Transverse colon (tissue), 4 donors: ENCODE measurements around the gene SLU7. TPM values are rescaled to one million over a fixed set of nuclear protein-coding genes. Genes with fewer than 3 reads are reported as not detected.

Experiments used
- DNase-seq: peaks from one replicate; pipeline ENCODE4 v3.0.0-alpha.2; 2019
- H3K27ac ChIP-seq, 4 donors: fragments of 200-600 bp; sonication (generic); 2 replicates each; pipeline ENCODE4 v1.5.1; 2016 to 2018; ENCODE audit warnings: inconsistent platforms in 4 of 4
- H3K27me3 ChIP-seq: fragments of 200-600 bp; sonication (generic); 2 replicates; pipeline ENCODE4 v1.5.1; 2017; ENCODE audit warnings: inconsistent platforms
- H3K36me3 ChIP-seq, 4 donors: fragments of 200-600 bp; sonication (generic); 2 replicates each; pipeline ENCODE4 v1.5.1; 2017 to 2019; ENCODE audit warnings: inconsistent platforms in 4 of 4
- H3K4me1 ChIP-seq, 4 donors: fragments of 200-600 bp; sonication (generic); 2 replicates each; pipeline ENCODE4 v1.5.1; 2017 to 2020; ENCODE audit warnings: inconsistent platforms in 4 of 4
- H3K4me3 ChIP-seq, 4 donors: fragments of 200-600 bp; sonication (generic); 1 replicate in 1 of 4; 2 replicates in 3 of 4; pipeline versions ENCODE4 v1.5.1 to v1.6.1; 2017 to 2019; ENCODE audit warnings: inconsistent platforms in 4 of 4
- H3K9me3 ChIP-seq, 2 donors: fragments of 200-600 bp; sonication (generic); 2 replicates each; pipeline ENCODE4 v1.5.1; 2017 to 2019; ENCODE audit warnings: inconsistent platforms in 2 of 2
- EP300 ChIP-seq: sonication (generic); formaldehyde crosslinking; IDR thresholded peaks from one replicate; pipeline ENCODE4 v1.6.1; 2017; ENCODE audit warnings: antibody characterized with exemption, low read depth
- POLR2A ChIP-seq: fragments of 450-650 bp; IDR thresholded peaks from one replicate; pipeline ENCODE4 v1.6.1; 2016; ENCODE audit warnings: antibody characterized with exemption, mild to moderate bottlenecking, moderate library complexity
- POLR2AphosphoS5 ChIP-seq, 3 donors: sonication (generic); formaldehyde crosslinking; IDR thresholded peaks; one replicate each; pipeline ENCODE4 v1.6.1; 2016; ENCODE audit warnings: antibody characterized with exemption in 3 of 3
- WGBS, 2 donors: methylation state at CpG; one replicate each; pipeline ENCODE4 v1.1.5; 2018; ENCODE audit warnings: low coverage in 1 of 2; 5-methylcytosine and 5-hydroxymethylcytosine counted together
- in situ Hi-C, 4 donors: fragments of 200-750 bp; cut with MboI; loops; one replicate each; pipeline versions ENCODE4 v1.15.0 to v1.15.1; 2017; ENCODE audit warnings: low sequenced_read_pairs in 3 of 4, low pct_ligation_motif_present in 1 of 4, low pct_unique_long_range_greater_than_20kb in 1 of 4
- intact Hi-C: fragments of 100-400 bp; cut with DNase I; formaldehyde crosslinking; loops from one replicate; pipeline ENCODE4 v1.15.1; 2023; ENCODE audit warnings: low total_unique reads
- total RNA-seq, 4 donors: library from RNA; depleted of rRNA; stranded (reverse); fragments of >200 nt; gene quantifications; one replicate each; pipeline ENCODE4 v1.1.0, GENCODE V29; 2016
- TF ChIP-seq, protein P1 (sequence below), 5 experiments: fragments of 200-600 bp in 3 of 5; fragments of 450-650 bp in 2 of 5; sonication (generic) in 3 of 5; IDR thresholded peaks; 1 replicate in 2 of 5; 2 replicates in 3 of 5; pipeline ENCODE4 v1.5.1; 2016 to 2017; ENCODE audit warnings: antibody characterized with exemption in 5 of 5, inconsistent platforms in 3 of 5, mild to moderate bottlenecking in 2 of 5, moderate library complexity in 1 of 5

Gene SLU7
- total RNA-seq, 4 donors from 2014 or later = 10.5 to 69.2 (median 52.5) TPM

DNA sequence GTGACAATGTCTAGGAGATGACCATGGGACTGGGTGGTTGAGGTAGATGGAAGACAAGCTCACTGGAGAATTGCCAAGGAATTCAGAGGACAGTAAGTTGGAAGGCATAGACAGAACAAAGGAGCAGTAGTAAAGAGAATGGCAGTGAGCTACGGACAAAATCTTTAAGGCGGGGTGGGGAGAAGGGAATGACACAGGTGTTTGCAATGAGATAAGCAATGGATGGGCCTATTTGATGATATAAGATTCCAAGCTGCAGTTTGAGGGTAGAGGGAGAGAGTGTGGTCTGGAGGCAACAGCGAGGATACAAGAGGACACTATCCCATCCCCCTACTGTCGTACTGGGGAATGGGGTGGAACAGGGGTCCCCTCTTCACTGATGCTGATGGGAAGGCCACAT lies 17.1 kb upstream of the SLU7 start:
- H3K9me3 ChIP-seq = no peaks in the 10 kb centered on the region
- no peaks in the 10 kb centered on the region for H3K36me3 ChIP-seq
- 84 to 88% methylated on average over 4 of the region's 4 CpGs for WGBS, 2 donors
- H3K4me3 ChIP-seq = no peak overlapping the region
- no peak for TF ChIP-seq POLR2A
- TF ChIP-seq, protein P1, sequence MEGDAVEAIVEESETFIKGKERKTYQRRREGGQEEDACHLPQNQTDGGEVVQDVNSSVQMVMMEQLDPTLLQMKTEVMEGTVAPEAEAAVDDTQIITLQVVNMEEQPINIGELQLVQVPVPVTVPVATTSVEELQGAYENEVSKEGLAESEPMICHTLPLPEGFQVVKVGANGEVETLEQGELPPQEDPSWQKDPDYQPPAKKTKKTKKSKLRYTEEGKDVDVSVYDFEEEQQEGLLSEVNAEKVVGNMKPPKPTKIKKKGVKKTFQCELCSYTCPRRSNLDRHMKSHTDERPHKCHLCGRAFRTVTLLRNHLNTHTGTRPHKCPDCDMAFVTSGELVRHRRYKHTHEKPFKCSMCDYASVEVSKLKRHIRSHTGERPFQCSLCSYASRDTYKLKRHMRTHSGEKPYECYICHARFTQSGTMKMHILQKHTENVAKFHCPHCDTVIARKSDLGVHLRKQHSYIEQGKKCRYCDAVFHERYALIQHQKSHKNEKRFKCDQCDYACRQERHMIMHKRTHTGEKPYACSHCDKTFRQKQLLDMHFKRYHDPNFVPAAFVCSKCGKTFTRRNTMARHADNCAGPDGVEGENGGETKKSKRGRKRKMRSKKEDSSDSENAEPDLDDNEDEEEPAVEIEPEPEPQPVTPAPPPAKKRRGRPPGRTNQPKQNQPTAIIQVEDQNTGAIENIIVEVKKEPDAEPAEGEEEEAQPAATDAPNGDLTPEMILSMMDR (IDR thresholded peaks at IDR 0.05) = no peak
- no peak for TF ChIP-seq EP300
- TF ChIP-seq POLR2AphosphoS5 (IDR thresholded peaks at IDR 0.05) = no peak
- in situ Hi-C loops = loop anchor here in 1 of 4 donors (25.0 kb wide), 1 partner anchor 176 kb away; no protein-coding TSS in a partner anchor
- intact Hi-C loops = no loop called here
- DNase-seq = no peak
- H3K27ac ChIP-seq = no peak overlapping the region
- no peaks in the 10 kb centered on the region for H3K27me3 ChIP-seq
- H3K4me1 ChIP-seq = peaks cover 0 to 13% (median 5%) of the 10 kb centered on the region in 4 donors

DNA sequence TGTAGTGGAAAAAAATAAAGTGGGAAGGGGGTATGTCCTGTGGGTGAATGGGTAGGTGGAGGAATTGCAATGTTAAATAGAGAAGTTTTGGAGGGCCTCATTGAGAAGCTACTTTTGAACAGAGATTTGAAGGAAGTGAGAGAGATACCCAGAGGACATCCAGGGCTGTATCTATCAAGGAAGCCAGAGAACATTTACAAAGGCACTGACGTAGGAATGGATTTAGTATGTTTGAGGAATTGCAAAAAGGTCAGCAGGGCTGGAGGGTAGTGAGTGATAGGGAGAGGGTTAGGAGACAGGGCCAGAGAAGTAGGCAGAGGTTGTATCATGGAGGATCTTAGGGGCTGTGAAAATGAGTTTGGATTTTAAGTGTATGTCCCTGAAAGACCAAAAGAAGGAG lies 16.7 kb upstream of the SLU7 start:
- H3K27me3 ChIP-seq = no peaks in the 10 kb centered on the region
- TF ChIP-seq, protein P1 (IDR thresholded peaks at IDR 0.05) = no peak
- TF ChIP-seq EP300 (no peak), POLR2AphosphoS5 (IDR thresholded peaks at IDR 0.05) (no peak), POLR2A (no peak)
- in situ Hi-C loops (loop anchor here in 1 of 4 donors (25.0 kb wide), 1 partner anchor 177 kb away; no protein-coding TSS in a partner anchor), intact Hi-C loops (no loop called here)
- no peak overlapping the region for H3K27ac ChIP-seq
- no peaks in the 10 kb centered on the region for H3K36me3 ChIP-seq
- 78 to 80% methylated on average over 1 of the region's 1 CpG for WGBS, 2 donors
- no peak for DNase-seq
- H3K4me3 ChIP-seq = no peak overlapping the region
- no peaks in the 10 kb centered on the region for H3K9me3 ChIP-seq
- peaks cover 0 to 13% (median 5%) of the 10 kb centered on the region in 4 donors for H3K4me1 ChIP-seq

DNA sequence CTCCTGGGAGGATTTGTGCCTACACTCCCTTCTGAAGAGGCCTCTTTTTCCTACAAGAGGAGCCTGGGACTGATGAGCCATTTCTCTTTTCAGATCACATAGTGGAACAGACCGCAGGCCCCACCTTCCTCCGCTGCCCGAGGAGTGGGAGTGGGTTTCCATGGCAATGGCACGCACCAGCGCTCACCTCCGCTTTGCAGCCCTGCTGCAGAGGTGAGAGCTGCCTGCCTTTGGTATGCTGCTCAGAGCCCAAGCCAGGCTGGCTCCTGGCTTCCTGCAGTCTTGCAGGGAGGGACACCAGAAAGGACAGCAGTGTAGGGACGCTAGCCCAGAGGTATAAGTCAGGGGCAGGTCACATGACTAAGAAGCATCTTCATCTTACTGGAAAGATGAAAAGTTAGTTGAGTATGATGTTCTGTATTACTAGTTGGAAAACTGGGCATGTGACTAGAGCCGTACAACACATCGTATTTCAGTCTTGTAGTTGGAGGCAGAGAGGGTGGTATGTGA lies 15.2 kb upstream of the SLU7 start:
- DNase-seq = no peak
- in situ Hi-C loops = loop anchor here in 1 of 4 donors (25.0 kb wide), 1 partner anchor 178 kb away; no protein-coding TSS in a partner anchor

DNA sequence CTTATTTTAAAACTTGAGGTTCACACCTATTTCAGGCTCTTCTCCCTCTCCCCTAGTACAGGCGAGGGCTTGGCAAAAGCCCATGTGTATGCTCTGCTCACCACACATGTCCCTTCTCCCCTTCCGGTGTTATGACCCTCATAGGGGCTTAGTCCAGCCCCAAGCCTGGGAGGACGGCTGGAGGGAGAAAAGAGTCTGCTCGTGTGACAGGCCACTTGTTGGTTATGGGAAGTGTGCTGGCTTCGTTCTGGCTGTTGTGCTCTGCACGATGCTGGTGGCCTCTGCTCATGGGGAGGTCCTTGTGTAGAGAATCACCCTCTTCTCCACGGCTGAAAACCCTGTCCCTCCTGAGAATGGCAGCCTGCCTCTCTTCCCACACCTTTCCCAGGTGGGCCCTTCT lies 13.9 kb upstream of the SLU7 start:
- Histone ChIP-seq H3K27ac (no peak overlapping the region), H3K9me3 (no peaks in the 10 kb centered on the region), H3K4me1 (no peaks in the 10 kb centered on the region), H3K27me3 (no peaks in the 10 kb centered on the region), H3K4me3 (no peak overlapping the region), H3K36me3 (no peaks in the 10 kb centered on the region)
- intact Hi-C loops (no loop called here), in situ Hi-C loops (loop anchor here in 1 of 4 donors (25.0 kb wide), 1 partner anchor 180 kb away; no protein-coding TSS in a partner anchor)
- no peak for DNase-seq
- WGBS, 2 donors = 89 to 100% methylated on average over 1 to 7 of the region's 7 CpGs
- no peak for TF ChIP-seq EP300
- TF ChIP-seq, protein P1 (IDR thresholded peaks at IDR 0.05) = no peak
- TF ChIP-seq POLR2AphosphoS5 (IDR thresholded peaks at IDR 0.05) = no peak
- TF ChIP-seq POLR2A = no peak

More for the DNA sequence above, 15.2 kb upstream of the SLU7 start:
- TF ChIP-seq POLR2AphosphoS5 (IDR thresholded peaks at IDR 0.05) = no peak
- TF ChIP-seq, protein P1 (IDR thresholded peaks at IDR 0.05) = no peak
- no peak for TF ChIP-seq EP300
- TF ChIP-seq POLR2A = no peak
- Histone ChIP-seq H3K4me3 (no peak overlapping the region), H3K4me1 (peaks cover 0 to 9% (median 5%) of the 10 kb centered on the region in 4 donors), H3K27ac (no peak overlapping the region), H3K27me3 (no peaks in the 10 kb centered on the region), H3K9me3 (no peaks in the 10 kb centered on the region), H3K36me3 (no peaks in the 10 kb centered on the region)
- WGBS, 2 donors = 60 to 68% methylated on average over 2 to 9 of the region's 9 CpGs
- intact Hi-C loops = no loop called here
